GM23248 (cell line): ENCODE data around the gene ZG16B. TPM values are rescaled to one million over a fixed set of nuclear protein-coding genes. Genes with fewer than 3 reads are reported as not detected.

Source experiments
- DNase-seq: peaks from one replicate; pipeline ENCODE4 v3.0.0-alpha.2; 2015
- H2AFZ ChIP-seq: fragments of 200-600 bp; sonication (generic); 2 replicates; pipeline ENCODE4 v1.6.1; 2016; ENCODE audit warnings: antibody characterized with exemption
- H3F3A ChIP-seq: fragments of 200-600 bp; sonication (generic); 2 replicates; pipeline ENCODE4 v1.6.1; 2016; ENCODE audit warnings: mild to moderate bottlenecking, antibody characterized with exemption, mixed run types; ENCODE audit not compliant: insufficient read depth
- H3K27ac ChIP-seq: fragments of 200-600 bp; sonication (generic); 2 replicates; pipeline ENCODE4 v1.5.1; 2016; ENCODE audit warnings: mild to moderate bottlenecking
- H3K27me3 ChIP-seq: fragments of 200-600 bp; sonication (generic); replicated peaks from 2 replicates; pipeline ENCODE4 v1.6.1; 2016; ENCODE audit warnings: mild to moderate bottlenecking; ENCODE audit not compliant: insufficient read depth
- H3K36me3 ChIP-seq: fragments of 200-600 bp; sonication (generic); 2 replicates; pipeline ENCODE4 v1.6.1; 2016; ENCODE audit warnings: low read depth, mild to moderate bottlenecking
- H3K4me1 ChIP-seq: fragments of 200-600 bp; sonication (generic); 2 replicates; pipeline ENCODE4 v1.6.1; 2016; ENCODE audit warnings: mild to moderate bottlenecking; ENCODE audit not compliant: insufficient read depth
- H3K4me2 ChIP-seq: fragments of 200-600 bp; sonication (generic); one replicate; pipeline ENCODE4 v1.6.1; 2016; ENCODE audit warnings: mild to moderate bottlenecking; ENCODE audit not compliant: unreplicated experiment
- H3K4me3 ChIP-seq: fragments of 200-600 bp; sonication (generic); 2 replicates; pipeline ENCODE4 v1.5.1; 2016; ENCODE audit warnings: mild to moderate bottlenecking
- H3K79me2 ChIP-seq: fragments of 200-600 bp; sonication (generic); 2 replicates; pipeline ENCODE4 v1.6.1; 2016; ENCODE audit warnings: mild to moderate bottlenecking; ENCODE audit not compliant: insufficient read depth
- H3K9ac ChIP-seq: fragments of 200-600 bp; sonication (generic); 2 replicates; pipeline ENCODE4 v1.6.1; 2016; ENCODE audit warnings: mild to moderate bottlenecking
- H3K9me2 ChIP-seq: fragments of 200-600 bp; sonication (generic); 2 replicates; pipeline ENCODE4 v1.6.1; 2016; ENCODE audit warnings: mixed run types, mild to moderate bottlenecking, moderate library complexity; ENCODE audit not compliant: insufficient read depth
- H3K9me3 ChIP-seq: fragments of 200-600 bp; sonication (generic); one replicate; pipeline ENCODE4 v1.6.1; 2017; ENCODE audit warnings: low read depth
- H4K20me1 ChIP-seq: fragments of 200-600 bp; sonication (generic); 2 replicates; pipeline ENCODE4 v1.6.0; 2016; ENCODE audit not compliant: insufficient read depth
- EZH2 ChIP-seq: fragments of 200-600 bp; sonication (generic); IDR thresholded peaks from 2 replicates; pipeline ENCODE4 v1.6.1; 2018; ENCODE audit warnings: antibody characterized with exemption, mild to moderate bottlenecking; ENCODE audit not compliant: insufficient read depth, poor library complexity, severe bottlenecking
- EZH2phosphoT487 ChIP-seq: fragments of 200-600 bp; sonication (generic); IDR thresholded peaks from 2 replicates; pipeline ENCODE4 v1.6.1; 2018; ENCODE audit warnings: antibody characterized with exemption, moderate library complexity, mild to moderate bottlenecking, low read depth; ENCODE audit not compliant: insufficient read depth
- WGBS, 2 experiments: methylation state at CpG; one replicate each; pipeline ENCODE4 v1.1.6; 2015 to 2017; ENCODE audit warnings: low lambda C conversion rate in 2 of 2, low coverage in 1 of 2; ENCODE audit errors: missing lambda C conversion rate in 2 of 2; 5-methylcytosine and 5-hydroxymethylcytosine counted together
- in situ Hi-C: fragments of 300-500 bp; cut with MboI; formaldehyde crosslinking; loops from 2 replicates; pipeline ENCODE4 v1.15.0; 2020
- polyA plus RNA-seq: library from polyadenylated mRNA; unstranded; fragments of >200 nt; fragmentation: Nextera tagmentation; extraction: Ambion mirVana; gene quantifications from 2 replicates; pipeline ENCODE4 v1.2.1, GENCODE V29; 2016
- total RNA-seq: library from RNA; depleted of rRNA; stranded (reverse); fragments of >200 nt; shearing (Covaris generic); gene quantifications from 2 replicates; pipeline ENCODE4 v1.2.3, GENCODE V29; 2014

The ZG16B gene
- total and polyA plus RNA-seq, 2 experiments from 2014 or later = not detected

GRCh38 chr16:2784358-2785100 is 45.6 kb upstream of the ZG16B start:
- no peak overlapping the region for H2AFZ ChIP-seq
- no peaks in the 10 kb centered on the region for H3F3A ChIP-seq
- no peaks in the 10 kb centered on the region for H3K36me3 ChIP-seq
- in situ Hi-C loops = no loop called here
- H4K20me1 ChIP-seq = no peaks in the 10 kb centered on the region
- DNase-seq = no peak
- 57 to 67% methylated on average over 11 to 14 of the region's 15 CpGs for WGBS, 2 experiments
- no peak overlapping the region for H3K27ac ChIP-seq
- H3K4me3 ChIP-seq = no peak overlapping the region
- H3K4me1 ChIP-seq = no peaks in the 10 kb centered on the region
- no peak overlapping the region for H3K9ac ChIP-seq
- no peaks in the 10 kb centered on the region for H3K79me2 ChIP-seq
- H3K9me2 ChIP-seq = no peaks in the 10 kb centered on the region
- TF ChIP-seq EZH2phosphoT487 (no peak), EZH2 (no peak)
- H3K27me3 ChIP-seq = peaks cover 40% of the 10 kb centered on the region
- no peaks in the 10 kb centered on the region for H3K9me3 ChIP-seq
- no peak overlapping the region for H3K4me2 ChIP-seq

- no peaks in the 10 kb centered on the region for H3K9me3 ChIP-seq
- no peaks in the 10 kb centered on the region for H3K79me2 ChIP-seq
- no peak overlapping the region for H3K9ac ChIP-seq
- H3F3A ChIP-seq = no peaks in the 10 kb centered on the region
- H3K27me3 ChIP-seq = peaks cover 48% of the 10 kb centered on the region
- no peak overlapping the region for H3K27ac ChIP-seq
- no peaks in the 10 kb centered on the region for H3K4me1 ChIP-seq
- no peaks in the 10 kb centered on the region for H3K9me2 ChIP-seq
- H3K4me3 ChIP-seq = peak overlapping the region; percentile 24; the same call in 1 of the 2 replicates
- DNase-seq = no peak
- peak overlapping the region; percentile 28 for H3K4me2 ChIP-seq
- no peaks in the 10 kb centered on the region for H3K36me3 ChIP-seq
- peak; percentile 66 for TF ChIP-seq EZH2
- TF ChIP-seq EZH2phosphoT487 = no peak
- 14% methylated on average over 56 to 57 of the region's 79 CpGs for WGBS, 2 experiments
- in situ Hi-C loops = no loop called here
- no peaks in the 10 kb centered on the region for H4K20me1 ChIP-seq
- H2AFZ ChIP-seq = no peak overlapping the region
Observed at GRCh38 chr16:2785101-2785991, 44.8 kb upstream of the ZG16B start.

- H3K4me1 ChIP-seq = no peaks in the 10 kb centered on the region
- no peak overlapping the region for H3K27ac ChIP-seq
- 34 to 39% methylated on average over 13 to 15 of the region's 15 CpGs for WGBS, 2 experiments
- no peak overlapping the region for H2AFZ ChIP-seq
- peaks cover 56% of the 10 kb centered on the region for H3K27me3 ChIP-seq
- H3K9ac ChIP-seq = no peak overlapping the region
- no peak overlapping the region for H3K4me3 ChIP-seq
- in situ Hi-C loops = no loop called here
- no peak for TF ChIP-seq EZH2phosphoT487
- no peak for TF ChIP-seq EZH2
- H3K9me2 ChIP-seq = no peaks in the 10 kb centered on the region
- H3F3A ChIP-seq = no peaks in the 10 kb centered on the region
- H3K9me3 ChIP-seq = no peaks in the 10 kb centered on the region
- no peak overlapping the region for H3K4me2 ChIP-seq
- no peak for DNase-seq
- H3K79me2 ChIP-seq = no peaks in the 10 kb centered on the region
- no peaks in the 10 kb centered on the region for H3K36me3 ChIP-seq
- no peaks in the 10 kb centered on the region for H4K20me1 ChIP-seq
Observed at GRCh38 chr16:2786061-2786825, 43.9 kb upstream of the ZG16B start.

GRCh38 chr16:2786826-2787151 is 43.3 kb upstream of the ZG16B start:
- no peaks in the 10 kb centered on the region for H3K4me1 ChIP-seq
- H2AFZ ChIP-seq = no peak overlapping the region
- H3K4me3 ChIP-seq = no peak overlapping the region
- H3K9me3 ChIP-seq = no peaks in the 10 kb centered on the region
- no peak for DNase-seq
- H3K27me3 ChIP-seq = peaks cover 61% of the 10 kb centered on the region
- in situ Hi-C loops = no loop called here
- H3K27ac ChIP-seq = no peak overlapping the region
- WGBS, 2 experiments = 7% methylated on average over 3 of the region's 3 CpGs; no CpG with 5 or more reads in 1 of the 2 experiments
- TF ChIP-seq EZH2 = no peak
- no peak for TF ChIP-seq EZH2phosphoT487
- no peaks in the 10 kb centered on the region for H4K20me1 ChIP-seq
- no peaks in the 10 kb centered on the region for H3K9me2 ChIP-seq
- H3K36me3 ChIP-seq = no peaks in the 10 kb centered on the region
- no peaks in the 10 kb centered on the region for H3K79me2 ChIP-seq
- no peak overlapping the region for H3K4me2 ChIP-seq
- no peaks in the 10 kb centered on the region for H3F3A ChIP-seq
- no peak overlapping the region for H3K9ac ChIP-seq
